Astrocyte of the spinal cord (primary cell): Measurements from ENCODE around the gene DAB1.

ENCODE experiments used
- DNase-seq: peaks from one replicate; pipeline ENCODE4 v3.0.0; 2011; ENCODE audit warnings: low read depth, low spot score
- H3K4me3 ChIP-seq: 2 replicates; pipeline ENCODE4 v1.5.1; 2011; ENCODE audit warnings: low read depth, mild to moderate bottlenecking, low read length, moderate library complexity
- CTCF ChIP-seq: IDR thresholded peaks from 2 replicates; pipeline ENCODE4 v1.5.1; 2012; ENCODE audit warnings: low read depth, mild to moderate bottlenecking, low read length, inconsistent platforms
- in situ Hi-C: cut with HindIII; loops from 2 replicates; pipeline ENCODE4 v1.10.0; 2017; ENCODE audit warnings: low sequenced_read_pairs

DAB1 gene

DNA sequence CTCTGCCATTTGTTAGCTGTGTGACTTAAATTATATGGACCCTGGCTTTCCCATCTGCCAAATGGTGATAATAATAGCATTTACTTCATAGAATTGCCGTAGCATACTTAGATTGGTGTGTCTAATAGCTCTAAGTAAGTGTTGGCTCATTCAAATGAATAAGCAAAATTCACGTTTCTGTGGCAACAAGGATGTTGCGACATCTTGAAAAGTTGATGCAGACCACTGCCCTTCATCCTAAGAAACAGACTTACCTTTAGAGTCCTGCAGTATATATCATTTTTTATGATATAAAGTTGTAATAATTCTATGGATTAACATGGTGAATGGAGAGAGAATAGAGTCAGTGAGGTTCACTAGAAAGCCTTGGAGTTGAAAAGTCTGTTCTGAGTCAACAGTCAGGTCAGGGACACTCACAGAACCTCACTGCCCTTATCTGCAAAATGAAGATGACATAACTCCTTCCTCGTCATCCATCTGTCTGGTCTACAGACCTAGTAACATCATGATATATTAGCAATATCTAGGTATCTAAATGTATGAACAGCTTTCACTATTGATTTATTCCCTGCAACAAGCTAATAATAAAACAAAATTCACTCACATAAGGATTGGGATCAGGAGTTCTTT is 290.8 kb downstream of the DAB1 start:
- no peak for TF ChIP-seq CTCF
- no peak overlapping the region for H3K4me3 ChIP-seq
- DNase-seq: no peak
- in situ Hi-C loops: no loop called here

GRCh38 chr1:57131701-57132394 is 292.0 kb downstream of the DAB1 start:
- in situ Hi-C loops: no loop called here
- no peak overlapping the region for H3K4me3 ChIP-seq
- TF ChIP-seq CTCF: no peak
- DNase-seq: peak; percentile 50

DNA sequence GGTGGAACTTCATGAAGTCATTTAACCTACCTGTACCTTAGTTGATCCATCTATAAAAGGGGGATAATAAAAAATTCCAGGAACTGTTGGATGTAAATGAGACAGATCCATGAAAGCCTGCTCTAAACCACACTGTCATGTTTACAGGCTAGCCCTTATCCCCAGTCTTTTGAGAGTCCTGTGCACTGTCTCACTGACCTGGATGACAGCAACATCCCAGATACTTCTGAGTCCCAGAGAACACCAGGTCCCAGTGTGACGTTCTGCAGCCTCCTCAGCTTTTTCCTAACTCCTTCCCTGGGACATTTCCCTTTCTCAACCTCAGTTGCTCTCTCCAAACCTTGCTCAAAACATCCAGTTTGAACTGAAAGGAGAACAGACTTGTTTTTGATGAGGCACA is 292.6 kb downstream of the DAB1 start:
- H3K4me3 ChIP-seq: no peak overlapping the region
- TF ChIP-seq CTCF: no peak
- DNase-seq: no peak
- in situ Hi-C loops: no loop called here

DNA sequence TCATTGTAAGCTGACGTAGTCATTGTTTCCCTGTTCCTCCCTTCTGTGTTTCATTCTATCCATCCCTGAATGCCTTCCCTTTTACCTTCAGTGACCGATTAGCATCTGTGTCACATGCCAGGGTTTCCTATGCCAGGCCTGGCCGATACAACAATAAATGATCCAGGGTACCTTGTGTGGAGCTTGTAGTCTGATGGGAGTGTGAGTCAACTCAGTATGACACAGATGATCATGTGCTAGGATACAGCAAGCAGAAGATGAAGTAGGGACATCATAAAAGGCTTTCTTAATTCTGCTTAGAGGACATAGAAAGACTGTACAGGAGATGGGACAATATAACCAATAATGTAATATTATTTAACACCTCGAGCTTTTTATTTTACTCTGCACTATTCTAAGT is 294.0 kb downstream of the DAB1 start:
- no peak for TF ChIP-seq CTCF
- in situ Hi-C loops: no loop called here
- no peak for DNase-seq
- no peak overlapping the region for H3K4me3 ChIP-seq

- TF ChIP-seq CTCF: no peak
- no peak overlapping the region for H3K4me3 ChIP-seq
- DNase-seq: no peak
- in situ Hi-C loops: no loop called here
These were observed 295.9 kb downstream of the DAB1 start for GRCh38 chr1:57127976-57128375.

DNA sequence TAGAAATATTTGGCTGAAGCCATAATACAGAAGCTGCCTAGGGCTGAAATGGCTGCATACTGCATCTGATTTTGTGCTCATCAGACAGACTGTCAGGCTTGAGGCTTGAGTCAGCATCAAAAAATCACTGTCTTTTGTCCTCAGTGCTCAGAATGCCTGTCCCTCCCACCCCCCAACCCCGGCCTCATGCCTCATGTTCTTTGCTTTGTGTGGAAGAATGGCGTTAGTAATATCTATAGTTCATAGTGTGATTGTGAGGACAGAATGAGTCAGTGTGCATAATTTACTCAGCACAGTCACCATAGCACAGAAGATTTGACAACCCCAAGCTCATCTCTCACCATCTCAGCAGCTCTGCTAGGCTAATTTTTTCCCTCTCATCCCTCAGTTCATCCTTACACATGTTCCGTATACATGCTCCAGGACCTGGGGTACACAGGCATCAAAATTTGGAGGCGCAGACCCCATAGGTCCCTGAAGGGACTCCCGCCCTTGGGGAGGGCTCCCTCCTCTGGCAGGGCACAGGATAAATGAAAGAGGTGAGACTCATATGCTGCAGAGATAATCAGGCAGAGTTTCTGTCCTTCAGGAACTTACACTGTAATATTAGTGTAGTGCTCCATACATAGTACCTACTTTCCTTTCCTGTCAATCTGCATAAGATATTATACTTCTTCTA is 299.0 kb downstream of the DAB1 start:
- no peak for TF ChIP-seq CTCF
- in situ Hi-C loops: no loop called here
- peak; percentile 73 for DNase-seq
- no peak overlapping the region for H3K4me3 ChIP-seq
